Measurements from ENCODE around the gene CLK2.

The CLK2 gene

GRCh38 chr1:155273343-155274245 lies at the start of gene CLK2:
Gene CLK2, minus strand, starts transcription at chr1:155273504. Its CDS starts 2,527 bp downstream, at chr1:155270977.
- DNase-seq (ENCODE audit: low read depth in 1 of 2, low spot score in 1 of 2) = peak; percentile 90 to 93

DNA sequence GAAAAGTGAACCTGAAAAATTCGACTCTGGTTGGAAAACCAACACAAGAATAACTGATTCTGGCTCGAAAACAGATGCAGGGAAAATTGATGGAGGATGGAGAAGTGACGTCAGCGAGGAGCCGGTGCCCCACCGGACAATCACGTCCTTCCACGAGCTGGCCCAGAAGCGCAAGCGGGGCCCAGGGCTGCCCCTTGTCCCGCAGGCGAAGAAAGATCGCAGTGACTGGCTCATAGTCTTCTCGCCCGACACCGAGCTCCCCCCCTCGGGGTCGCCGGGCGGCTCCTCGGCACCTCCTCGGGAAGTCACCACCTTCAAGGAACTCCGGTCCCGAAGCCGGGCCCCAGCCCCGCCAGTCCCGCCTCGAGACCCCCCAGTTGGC lies 49.3 kb upstream of the CLK2 start:
- DNase-seq (ENCODE audit: low read depth in 1 of 2, low spot score in 1 of 2) = no peak

- DNase-seq (ENCODE audit: low read depth in 1 of 2, low spot score in 1 of 2) = no peak
Measured at GRCh38 chr1:155321639-155322503, 48.6 kb upstream of the CLK2 start.

GRCh38 chr1:155320661-155321617 lies 47.6 kb upstream of the CLK2 start, which contains the start of gene RUSC1:
Gene RUSC1, plus strand, starts transcription at chr1:155320894. Its CDS starts 880 bp downstream, at chr1:155321774.
- peak; percentile 30 to 62 for DNase-seq (ENCODE audit: low read depth in 1 of 2, low spot score in 1 of 2)

DNA sequence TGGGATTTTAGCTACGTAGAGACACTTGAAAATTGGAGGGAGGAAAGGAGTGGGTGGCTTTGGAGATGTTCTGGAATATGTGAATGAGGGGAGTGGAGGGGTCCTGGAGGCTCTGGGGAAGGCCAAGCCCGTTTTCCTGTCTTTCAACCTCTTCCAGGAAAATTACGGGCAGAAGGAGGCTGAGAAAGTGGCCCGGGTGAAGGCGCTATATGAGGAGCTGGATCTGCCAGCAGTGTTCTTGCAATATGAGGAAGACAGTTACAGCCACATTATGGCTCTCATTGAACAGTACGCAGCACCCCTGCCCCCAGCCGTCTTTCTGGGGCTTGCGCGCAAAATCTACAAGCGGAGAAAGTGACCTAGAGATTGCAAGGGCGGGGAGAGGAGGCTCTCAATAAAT lies 46.9 kb upstream of the CLK2 start:
- DNase-seq (ENCODE audit: low read depth in 1 of 2, low spot score in 1 of 2) = no peak

DNA sequence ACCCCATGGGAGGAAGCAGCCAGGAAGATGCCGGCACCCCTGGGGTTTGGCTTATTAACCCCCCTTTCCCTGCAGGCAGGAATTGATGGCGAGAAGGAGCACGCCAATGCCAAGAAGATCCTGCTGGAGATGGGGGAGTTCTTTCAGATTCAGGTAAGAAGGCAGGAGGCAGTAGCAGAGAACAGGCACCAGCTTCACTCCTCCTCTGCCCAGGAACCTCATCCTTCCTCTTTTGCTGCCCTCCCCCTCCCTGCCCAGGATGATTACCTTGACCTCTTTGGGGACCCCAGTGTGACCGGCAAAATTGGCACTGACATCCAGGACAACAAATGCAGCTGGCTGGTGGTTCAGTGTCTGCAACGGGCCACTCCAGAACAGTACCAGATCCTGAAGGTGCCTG lies 46.2 kb upstream of the CLK2 start:
- DNase-seq (ENCODE audit: low read depth in 1 of 2, low spot score in 1 of 2) = no peak

- DNase-seq (ENCODE audit: low read depth in 1 of 2, low spot score in 1 of 2) = no peak
Measured at GRCh38 chr1:155318082-155318481, 44.8 kb upstream of the CLK2 start.

- no peak for DNase-seq (ENCODE audit: low read depth in 1 of 2, low spot score in 1 of 2)
Measured at GRCh38 chr1:155316922-155317321, 43.6 kb upstream of the CLK2 start.

DNA sequence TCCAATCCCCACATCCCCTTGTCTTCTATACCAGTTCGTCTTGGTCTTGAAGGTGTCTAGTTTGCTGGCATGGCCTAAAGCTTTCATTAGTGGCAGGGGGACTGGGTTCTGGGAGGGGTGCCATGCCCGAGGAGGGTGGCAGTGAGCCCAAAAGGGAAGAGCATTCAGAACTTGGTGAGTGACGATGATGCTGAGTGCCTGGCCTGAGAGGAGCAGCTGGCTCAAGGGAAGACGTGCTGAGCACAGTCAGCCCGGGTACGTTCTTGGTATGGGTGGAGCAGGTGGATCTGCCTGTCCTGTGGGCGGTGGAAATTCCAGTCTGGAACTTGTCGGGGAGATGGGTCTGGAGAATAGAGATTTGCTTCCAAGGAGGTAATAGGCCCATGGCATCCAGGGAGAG lies 40.0 kb upstream of the CLK2 start:
- no peak for DNase-seq (ENCODE audit: low read depth in 1 of 2, low spot score in 1 of 2)

DNA sequence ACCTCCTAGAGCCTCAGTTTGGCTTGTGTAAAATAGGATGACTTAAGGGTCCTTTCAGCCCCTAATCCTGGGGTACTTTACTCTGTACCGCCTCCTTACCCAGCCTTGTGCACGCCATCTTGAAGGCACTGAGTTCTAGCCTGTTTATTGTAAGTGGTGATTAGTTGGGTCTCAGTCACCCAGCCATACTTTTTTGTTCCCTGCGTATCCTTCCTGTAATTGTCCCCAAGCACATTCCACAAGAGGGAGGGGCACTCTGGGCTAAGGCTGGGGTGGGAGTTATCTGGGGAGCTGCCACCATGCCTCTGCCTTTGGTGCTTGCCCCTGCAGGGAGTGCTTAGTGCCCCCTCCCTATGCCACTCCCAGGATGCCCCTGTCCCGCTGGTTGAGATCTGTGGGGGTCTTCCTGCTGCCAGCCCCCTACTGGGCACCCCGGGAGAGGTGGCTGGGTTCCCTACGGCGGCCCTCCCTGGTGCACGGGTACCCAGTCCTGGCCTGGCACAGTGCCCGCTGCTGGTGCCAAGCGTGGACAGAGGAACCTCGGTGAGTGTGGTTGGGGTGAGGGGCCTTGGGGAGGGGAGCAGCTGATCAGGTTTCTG lies 36.2 kb upstream of the CLK2 start:
- no peak for DNase-seq (ENCODE audit: low read depth in 1 of 2, low spot score in 1 of 2)

DNA sequence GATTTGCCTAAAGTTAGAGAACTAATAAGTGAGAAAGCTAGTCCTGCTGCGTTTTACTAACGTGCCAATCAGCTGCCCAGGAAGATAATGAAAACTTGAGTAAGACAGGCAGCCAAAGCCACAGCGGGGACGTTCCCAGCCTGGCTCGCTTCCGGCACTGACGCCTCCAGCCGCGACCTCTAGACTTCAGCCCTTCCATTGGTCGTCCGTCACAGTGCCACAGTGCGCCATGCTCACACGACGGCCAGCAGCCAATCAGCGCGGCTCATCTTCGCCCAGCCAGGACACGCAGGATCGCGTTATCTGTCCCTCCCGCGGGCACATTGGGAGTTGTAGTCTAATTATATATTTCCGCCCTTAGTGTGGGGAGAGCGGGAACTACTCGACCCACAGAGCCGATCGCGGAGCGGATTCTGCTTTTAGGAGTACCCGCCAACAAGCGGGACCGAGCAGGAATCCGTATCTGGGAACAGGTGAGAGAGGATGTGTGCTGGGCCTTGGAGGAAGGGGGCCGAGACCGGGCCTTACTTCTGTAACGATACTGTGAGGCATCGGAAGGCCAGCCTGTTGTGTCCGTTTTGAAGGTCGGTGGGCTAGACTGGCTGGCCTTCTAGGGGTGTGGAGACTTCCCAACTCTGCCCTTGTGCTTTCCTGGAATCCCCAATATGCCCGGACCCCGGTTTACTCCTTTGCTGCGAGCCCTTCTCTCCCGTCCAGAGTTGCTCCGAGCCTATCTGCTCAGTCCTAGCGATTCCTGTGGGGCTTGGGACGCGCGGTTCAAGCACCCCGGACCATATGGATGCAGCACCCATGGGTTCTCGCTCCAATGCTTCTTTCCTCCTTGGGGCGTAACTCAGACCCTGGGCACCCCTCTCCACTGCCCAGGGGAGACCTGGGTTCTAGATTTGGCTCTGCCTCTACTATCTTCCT lies 35.5 kb upstream of the CLK2 start, which contains the start of gene FDPS:
FDPS (plus strand) TSS at position 374 of the 930 bp plus-strand sequence. CDS start 924 bp downstream, outside the sequence.
- peak; percentile 90 to 97 for DNase-seq (ENCODE audit: low read depth in 1 of 2, low spot score in 1 of 2)

- DNase-seq (ENCODE audit: low read depth in 1 of 2, low spot score in 1 of 2) = no peak
Measured at GRCh38 chr1:155307247-155307740, 34.0 kb upstream of the CLK2 start.

DNA sequence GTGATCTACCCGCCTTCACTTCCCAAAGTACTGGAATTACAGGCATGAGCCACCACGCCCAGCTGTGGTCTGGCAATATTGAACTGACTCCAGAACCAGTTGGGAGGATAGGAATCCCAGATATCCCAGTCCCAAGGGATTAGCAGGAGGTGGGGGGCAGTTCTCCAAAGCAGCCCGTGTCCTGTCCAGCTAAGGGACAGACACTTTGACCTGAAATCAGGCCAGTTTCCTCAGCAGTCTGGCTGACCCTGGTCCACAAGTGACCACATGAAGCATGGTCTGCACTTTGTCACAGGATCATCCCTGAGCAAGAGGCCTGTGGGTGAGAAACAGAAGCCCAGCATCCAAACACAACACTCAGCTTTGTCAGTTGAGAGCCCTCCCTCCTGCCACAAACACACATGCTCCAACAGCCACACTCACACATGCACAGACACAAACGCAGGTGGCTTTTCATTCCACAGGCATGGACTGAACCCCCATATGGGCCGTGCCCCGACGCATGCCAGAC lies 32.6 kb upstream of the CLK2 start:
- DNase-seq (ENCODE audit: low read depth in 1 of 2, low spot score in 1 of 2) = no peak

GRCh38 chr1:155304558-155305063 lies 31.3 kb upstream of the CLK2 start:
- DNase-seq (ENCODE audit: low read depth in 1 of 2, low spot score in 1 of 2) = no peak

GRCh38 chr1:155301342-155301841 lies 28.1 kb upstream of the CLK2 start, which contains the start of gene PKLR:
Gene PKLR, minus strand, starts transcription at chr1:155301438. Its CDS starts 43 bp downstream, at chr1:155301395.
- no peak for DNase-seq (ENCODE audit: low read depth in 1 of 2, low spot score in 1 of 2)

DNA sequence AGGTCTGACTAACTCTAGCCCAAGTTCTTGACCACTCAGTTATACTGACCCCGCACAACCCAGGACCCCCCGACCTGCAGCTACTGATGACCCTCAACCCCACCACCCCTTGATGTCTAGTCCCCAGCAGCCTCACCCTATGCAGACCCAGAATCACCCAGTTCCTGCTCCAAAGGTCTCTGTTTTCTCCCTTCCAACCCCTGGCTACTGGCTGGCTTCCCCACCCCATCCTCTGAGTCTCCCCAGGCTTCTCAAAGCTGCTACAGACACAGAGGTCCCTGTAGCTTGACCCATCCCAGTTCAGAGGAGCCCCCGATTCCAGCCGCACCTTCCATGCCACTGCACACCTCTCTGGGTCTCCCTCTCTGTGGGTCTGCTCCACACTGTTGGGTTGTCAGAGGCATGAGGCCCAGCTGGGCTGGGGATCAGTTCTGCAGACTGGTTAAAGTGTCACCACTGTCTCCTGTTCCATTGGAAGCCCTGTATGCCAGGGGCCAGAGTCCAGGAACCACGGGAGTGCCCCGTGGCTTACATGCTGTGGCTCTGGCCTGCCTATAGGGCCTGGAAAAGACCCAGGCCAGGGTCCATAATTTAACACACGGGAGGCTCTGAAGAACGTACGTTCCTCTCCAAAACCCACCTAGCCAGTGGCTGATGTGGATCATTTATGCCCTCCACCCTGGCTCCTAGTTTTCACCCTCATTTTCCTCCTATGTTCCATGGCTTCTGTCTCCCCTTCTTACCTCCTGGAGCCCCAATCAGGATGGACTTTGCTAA lies 27.4 kb upstream of the CLK2 start:
- DNase-seq (ENCODE audit: low read depth in 1 of 2, low spot score in 1 of 2) = no peak

- DNase-seq (ENCODE audit: low read depth in 1 of 2, low spot score in 1 of 2) = no peak
Measured at GRCh38 chr1:155300024-155300423, 26.7 kb upstream of the CLK2 start.
